HG03378 (cell line): ENCODE data around the gene MRPL24.
"Not testable (repeated sequence)": the region's sequence is repeated elsewhere in the genome, so short reads cannot be mapped to it uniquely, and the experiment has no call there.

Source experiments
- ATAC-seq: cut with Tn5 transposase; IDR thresholded peaks from one replicate; pipeline ENCODE4 v1.9.1; 2021; ENCODE audit warnings: mild to moderate bottlenecking, moderate library complexity; ENCODE audit not compliant: unreplicated experiment

Gene MRPL24

DNA sequence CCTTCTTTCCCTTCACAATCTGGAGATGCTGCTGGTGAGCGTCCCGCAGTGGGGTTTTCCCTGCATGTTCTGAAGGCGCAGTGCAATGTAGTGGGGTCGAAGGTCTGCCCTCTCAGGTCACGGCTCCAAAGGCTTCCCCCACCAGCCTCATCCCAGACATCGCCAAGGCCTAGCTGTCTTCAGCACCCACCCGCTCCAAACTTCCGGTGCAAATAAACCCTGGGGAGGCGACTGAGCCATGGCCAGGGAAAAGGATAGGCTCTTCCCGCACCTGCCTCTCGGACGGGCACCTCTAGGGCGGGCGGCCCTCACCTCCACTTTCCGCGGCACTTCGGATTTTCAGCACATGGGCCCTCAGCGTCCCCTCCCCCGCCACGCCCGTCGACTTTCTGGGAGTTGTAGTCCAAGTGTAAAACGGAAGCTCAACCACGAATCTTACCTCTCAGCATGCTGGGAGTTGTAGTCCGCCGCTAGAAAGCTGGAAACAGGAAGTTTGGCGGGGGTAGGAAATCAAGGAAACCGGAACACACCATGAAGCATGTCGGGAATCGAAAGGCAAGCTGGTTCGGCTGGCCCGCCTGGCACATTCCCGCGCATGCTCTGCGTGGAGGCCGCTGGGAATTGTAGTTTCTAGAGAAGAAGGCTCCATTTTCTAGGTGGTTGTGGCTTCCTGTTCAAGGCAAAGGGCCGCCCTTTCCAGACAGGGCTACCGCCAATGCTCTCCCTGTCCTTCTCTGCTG lies at the start of gene MRPL24:
Gene MRPL24, minus strand, starts transcription at position 348 of the 740 bp plus-strand sequence. CDS start 2,384 bp downstream, outside the sequence.
- ATAC-seq, result peak; percentile 77

GRCh38 chr1:156789621-156790318 lies 48.9 kb upstream of the MRPL24 start:
- no peak for ATAC-seq

- no peak for ATAC-seq
These were observed 47.2 kb upstream of the MRPL24 start for GRCh38 chr1:156788136-156788535.

DNA sequence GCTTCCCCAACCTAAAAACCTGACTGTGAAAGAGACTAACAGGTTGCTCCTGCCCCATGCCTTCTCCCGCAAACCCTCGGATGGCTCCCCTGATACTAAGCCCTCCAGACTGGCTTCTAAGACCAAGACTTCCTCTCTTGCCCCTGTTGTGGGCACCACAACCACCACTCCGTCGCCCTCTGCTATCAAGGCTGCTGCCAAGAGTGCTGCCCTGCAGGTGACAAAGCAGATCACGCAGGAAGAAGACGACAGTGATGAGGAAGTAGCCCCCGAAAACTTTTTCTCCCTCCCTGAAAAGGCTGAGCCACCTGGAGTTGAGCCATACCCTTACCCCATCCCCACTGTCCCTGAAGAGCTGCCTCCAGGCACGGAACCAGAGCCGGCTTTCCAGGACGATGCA lies 45.8 kb upstream of the MRPL24 start:
- no peak for ATAC-seq

GRCh38 chr1:156785458-156785857 lies 44.6 kb upstream of the MRPL24 start:
- ATAC-seq, result no peak

GRCh38 chr1:156781585-156782186 lies 40.8 kb upstream of the MRPL24 start:
- ATAC-seq, result no peak

- ATAC-seq, result no peak
These were observed 36.7 kb upstream of the MRPL24 start for GRCh38 chr1:156777573-156777972.

GRCh38 chr1:156776942-156777341 lies 36.1 kb upstream of the MRPL24 start:
- no peak for ATAC-seq

DNA sequence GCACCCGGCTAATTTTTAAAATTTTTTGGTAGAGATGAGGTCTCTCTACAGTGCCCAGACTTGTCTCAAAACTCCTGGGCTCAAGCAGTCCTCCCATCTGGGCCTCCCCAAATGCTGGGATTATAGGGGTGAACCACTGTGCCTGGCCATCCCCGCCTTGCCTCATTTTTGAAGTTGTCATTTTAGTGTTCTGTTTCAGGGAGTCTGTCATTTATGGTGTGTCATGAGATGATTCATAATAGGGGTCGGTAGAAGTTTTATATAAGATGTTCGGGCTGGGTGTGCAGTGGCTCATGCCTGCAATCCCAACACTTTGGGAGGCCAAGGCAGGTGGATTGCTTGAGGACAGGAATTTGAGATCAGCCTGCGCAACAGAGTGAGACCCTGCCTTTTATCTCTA lies 34.9 kb upstream of the MRPL24 start:
- ATAC-seq, result no peak

GRCh38 chr1:156773607-156774006 lies 32.7 kb upstream of the MRPL24 start:
- ATAC-seq, result no peak

GRCh38 chr1:156772728-156773497 lies 32.0 kb upstream of the MRPL24 start:
- ATAC-seq, result no peak

- no peak for ATAC-seq
These were observed 31.3 kb upstream of the MRPL24 start for GRCh38 chr1:156772222-156772621.

DNA sequence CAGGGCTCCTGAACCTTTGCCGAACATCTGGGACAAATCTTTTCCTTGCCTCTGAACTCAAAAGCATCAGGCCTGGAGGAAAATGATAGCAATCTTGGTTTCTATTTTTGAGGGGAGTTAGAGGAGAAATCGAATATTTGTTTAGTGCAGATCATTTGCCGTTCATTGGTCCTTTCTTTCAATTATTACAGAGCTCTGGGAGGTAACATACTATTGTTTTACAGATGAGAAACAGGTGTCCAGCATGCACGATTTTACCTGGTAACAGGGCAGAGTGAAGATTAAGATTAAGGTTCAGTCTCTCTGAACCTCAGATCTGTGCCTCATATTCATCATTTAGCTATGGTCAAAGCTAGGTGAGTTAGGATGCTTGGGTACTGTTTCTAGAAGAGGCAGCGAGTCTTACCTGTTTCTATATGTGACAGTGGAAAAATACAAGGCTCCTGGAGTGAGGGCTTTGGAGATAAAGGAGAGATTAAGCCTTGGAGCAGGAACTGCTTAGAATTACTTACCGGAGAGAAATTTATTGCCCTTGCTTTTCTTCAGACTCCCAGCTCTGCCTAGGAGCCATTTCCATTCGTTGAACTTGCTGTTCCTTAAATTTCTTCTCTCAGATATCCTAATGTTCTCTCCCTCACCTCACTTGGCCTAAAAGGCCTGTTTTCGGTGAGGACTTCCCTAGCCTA lies 27.9 kb upstream of the MRPL24 start:
- no peak for ATAC-seq

GRCh38 chr1:156767879-156768604 lies 27.2 kb upstream of the MRPL24 start:
- ATAC-seq, result no peak

DNA sequence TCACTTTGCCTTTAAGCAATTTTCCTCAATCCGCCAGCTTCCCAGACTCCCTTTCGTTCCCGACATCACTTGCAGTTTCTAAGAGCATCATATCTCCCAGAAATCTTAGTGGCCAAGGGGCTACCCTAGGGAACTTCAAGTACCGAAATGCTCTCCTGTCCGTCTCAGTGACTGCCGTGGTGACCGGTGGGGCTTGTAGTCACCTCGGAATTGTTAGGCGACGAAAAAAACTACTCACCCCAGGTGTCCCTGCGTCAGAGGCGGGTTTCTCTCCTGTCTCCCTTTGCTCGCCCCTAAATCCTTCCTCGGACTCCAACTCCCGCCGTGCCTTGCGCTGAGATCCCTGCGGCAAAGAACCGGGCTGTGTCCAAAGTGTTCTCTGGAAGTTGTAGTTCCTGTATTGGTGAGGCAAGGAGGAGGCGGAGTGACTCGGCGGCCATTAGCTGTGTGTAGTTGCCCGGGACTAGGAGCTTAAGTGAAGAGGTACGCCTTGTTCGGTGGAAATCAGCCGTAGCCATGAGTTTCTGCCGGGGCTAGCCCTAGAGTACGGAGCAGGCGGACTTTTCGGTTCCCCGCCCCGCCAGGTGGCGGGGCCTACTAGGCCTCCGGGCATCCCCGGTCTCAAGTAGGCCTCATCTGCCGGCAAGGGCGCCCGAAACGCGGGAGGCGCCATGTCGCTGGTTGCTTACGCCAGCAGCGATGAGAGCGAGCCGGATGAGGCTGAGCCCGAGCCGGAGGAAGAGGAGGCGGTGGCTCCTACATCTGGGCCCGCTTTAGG lies 26.4 kb upstream of the MRPL24 start, which contains the start of gene PRCC:
Gene PRCC, plus strand, starts transcription at position 435 of the 778 bp plus-strand sequence. Its CDS starts 237 bp downstream, at position 672.
- peak; percentile 88 for ATAC-seq

GRCh38 chr1:156766298-156767100 lies 25.6 kb upstream of the MRPL24 start:
- ATAC-seq, result peak; percentile 15

- ATAC-seq, result no peak
These were observed 24.8 kb upstream of the MRPL24 start for GRCh38 chr1:156765666-156766065.

DNA sequence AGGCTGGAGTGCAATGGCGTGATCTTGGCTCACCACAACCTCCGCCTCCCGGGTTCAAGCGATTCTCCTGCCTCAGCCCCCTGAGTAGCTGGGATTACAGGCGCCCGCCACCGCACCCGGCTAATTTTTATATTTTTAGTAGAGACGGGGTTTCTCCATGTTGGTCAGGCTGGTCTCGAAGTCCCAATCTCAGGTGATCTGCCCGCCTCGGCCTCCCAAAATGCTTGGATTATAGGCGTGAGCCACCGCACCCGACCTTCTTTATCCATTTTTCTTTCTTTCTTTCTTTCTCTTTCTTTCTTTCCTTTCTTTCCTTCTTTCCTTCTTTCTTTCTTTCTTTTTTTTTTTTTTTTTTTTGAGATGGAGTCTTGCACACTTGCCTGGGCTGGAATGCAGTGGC lies 24.2 kb upstream of the MRPL24 start:
- not testable (repeated sequence) for ATAC-seq
